CD4-positive, alpha-beta memory T cell (primary cell): ENCODE data around the gene COL18A1. TPM values are rescaled to one million over a fixed set of nuclear protein-coding genes. Genes with fewer than 3 reads are reported as not detected.
A peak's percentile ranks its signal among the peaks of the same experiment; 100 is the strongest.

Experiments used
- CTCF ChIA-PET: fragments of 350-600 bp; sonication (Branson Sonifier 250); formaldehyde crosslinking; loops from one replicate; lab custom pipeline; 2021; ENCODE audit warnings: inconsistent platforms; ENCODE audit not compliant: partially characterized antibody; lab: Charles Lee
- POLR2A ChIA-PET: fragments of 350-600 bp; sonication (Branson Sonifier 250); formaldehyde crosslinking; loops from one replicate; lab custom pipeline; 2021; ENCODE audit not compliant: partially characterized antibody; lab: Charles Lee
- DNase-seq, 5 donors: peaks; one replicate each; pipeline versions ENCODE4 v3.0.0 to v3.0.0-alpha.2; 2020 to 2022; ENCODE audit warnings: mixed read lengths in 1 of 5
- H3K27ac ChIP-seq: one replicate; pipeline ENCODE4 v1.7.0; 2013; ENCODE audit warnings: low read depth, low read length
- H3K27me3 ChIP-seq: 2 replicates; pipeline ENCODE4 v1.7.0; 2013; ENCODE audit warnings: mild to moderate bottlenecking, low read length, moderate library complexity; ENCODE audit not compliant: insufficient read depth
- H3K36me3 ChIP-seq: 2 replicates; pipeline ENCODE4 v1.7.0; 2013; ENCODE audit warnings: mild to moderate bottlenecking, low read length, moderate library complexity; ENCODE audit not compliant: insufficient read depth
- H3K4me1 ChIP-seq: 2 replicates; pipeline ENCODE4 v1.7.0; 2013; ENCODE audit warnings: mild to moderate bottlenecking, low read length, moderate library complexity; ENCODE audit not compliant: insufficient read depth
- H3K4me3 ChIP-seq, 2 donors: one replicate each; pipeline ENCODE4 v1.7.0; 2013; ENCODE audit warnings: low read length in 2 of 2, mild to moderate bottlenecking in 1 of 2
- H3K9me3 ChIP-seq, 2 donors: one replicate each; pipeline ENCODE4 v1.7.0; 2013; ENCODE audit warnings: low read length in 2 of 2, control low read depth in 1 of 2; ENCODE audit not compliant: control insufficient read depth in 1 of 2
- H3K27ac Mint-ChIP-seq, 7 donors: one replicate each; pipeline ENCODE4 v1.8.0; 2020 to 2021; ENCODE audit warnings: mixed read lengths in 7 of 7, mild to moderate bottlenecking in 6 of 7, inconsistent platforms in 3 of 7, moderate library complexity in 3 of 7
- H3K27me3 Mint-ChIP-seq, 2 donors: one replicate each; pipeline ENCODE4 v1.8.0; 2020 to 2021; ENCODE audit warnings: mixed read lengths in 2 of 2
- H3K36me3 Mint-ChIP-seq, 2 donors: one replicate each; pipeline ENCODE4 v1.8.0; 2020 to 2021; ENCODE audit warnings: mixed read lengths in 2 of 2, inconsistent platforms in 1 of 2, mild to moderate bottlenecking in 1 of 2
- H3K4me1 Mint-ChIP-seq, 4 donors: one replicate each; pipeline ENCODE4 v1.8.0; 2020 to 2021; ENCODE audit warnings: mixed read lengths in 4 of 4, mild to moderate bottlenecking in 1 of 4
- H3K4me3 Mint-ChIP-seq, 8 donors: one replicate each; pipeline ENCODE4 v1.8.0; 2020 to 2021; ENCODE audit warnings: mixed read lengths in 8 of 8, mild to moderate bottlenecking in 7 of 8, moderate library complexity in 6 of 8, inconsistent platforms in 3 of 8
- H3K9me3 Mint-ChIP-seq, 8 donors: one replicate each; pipeline ENCODE4 v1.8.0; 2020 to 2021; ENCODE audit warnings: mixed read lengths in 8 of 8, mild to moderate bottlenecking in 5 of 8, inconsistent platforms in 3 of 8, moderate library complexity in 1 of 8
- intact Hi-C: fragments of 100-400 bp; cut with micrococcal nuclease; formaldehyde crosslinking; loops from one replicate; pipeline ENCODE4 v1.15.1; 2023
- polyA plus RNA-seq, 2 donors: library from polyadenylated mRNA; unstranded; fragments of 300-500 nt; fragmentation: Illumina TruSeq; gene quantifications; one replicate each; pipeline ENCODE4 v1.2.3, GENCODE V29; 2021
- total RNA-seq, 2 experiments: library from RNA; stranded (reverse); gene quantifications; one replicate each; pipeline ENCODE4 v1.2.3, GENCODE V29; 2021

The COL18A1 gene
- total and polyA plus RNA-seq, 4 experiments from 2014 or later: 0.43 to 4.5 (median 3.8) TPM

- CTCF ChIA-PET: no interaction called here
Observed at GRCh38 chr21:45537746-45538291, 132.9 kb downstream of the COL18A1 start.

GRCh38 chr21:45538381-45539045, 133.5 kb downstream of the COL18A1 start:
- H3K27ac Mint-ChIP-seq: no peak overlapping the region
- Histone ChIP-seq H3K4me3 (no peak overlapping the region), H3K9me3 (no peaks in the 10 kb centered on the region), H3K27ac (no peak overlapping the region), H3K36me3 (no peaks in the 10 kb centered on the region), H3K27me3 (no peaks in the 10 kb centered on the region), H3K4me1 (peaks cover 20% of the 10 kb centered on the region)
- H3K4me1 Mint-ChIP-seq: peaks cover 3 to 27% (median 9%) of the 10 kb centered on the region in 4 donors
- no peaks in the 10 kb centered on the region for H3K27me3 Mint-ChIP-seq
- POLR2A ChIA-PET: no interaction called here
- H3K4me3 Mint-ChIP-seq: no peak overlapping the region
- no peaks in the 10 kb centered on the region for H3K9me3 Mint-ChIP-seq
- CTCF ChIA-PET: no interaction called here
- no peak for DNase-seq
- intact Hi-C loops: no loop called here
- H3K36me3 Mint-ChIP-seq: peaks cover 3 to 4% of the 10 kb centered on the region in 2 donors

More at GRCh38 chr21:45537746-45538291, 132.9 kb downstream of the COL18A1 start:
- POLR2A ChIA-PET: no interaction called here
- intact Hi-C loops: no loop called here
- H3K9me3 Mint-ChIP-seq: no peaks in the 10 kb centered on the region
- Histone ChIP-seq H3K4me1 (peaks cover 23% of the 10 kb centered on the region), H3K4me3 (no peak overlapping the region), H3K36me3 (no peaks in the 10 kb centered on the region), H3K9me3 (no peaks in the 10 kb centered on the region), H3K27ac (no peak overlapping the region), H3K27me3 (no peaks in the 10 kb centered on the region)
- H3K27ac Mint-ChIP-seq: no peak overlapping the region
- peak in 1 of 5 donors; percentile 21 for DNase-seq
- peaks cover 3 to 31% (median 13%) of the 10 kb centered on the region in 4 donors for H3K4me1 Mint-ChIP-seq
- no peak overlapping the region for H3K4me3 Mint-ChIP-seq
- H3K36me3 Mint-ChIP-seq: peaks cover 3 to 4% of the 10 kb centered on the region in 2 donors
- H3K27me3 Mint-ChIP-seq: no peaks in the 10 kb centered on the region

- H3K4me3 Mint-ChIP-seq: peak overlapping the region in 2 of 8 donors; percentile 2 to 59
- ChIA-PET POLR2A (no interaction called here), CTCF (no interaction called here)
- no peaks in the 10 kb centered on the region for H3K36me3 ChIP-seq
- peaks cover 3 to 27% (median 9%) of the 10 kb centered on the region in 4 donors for H3K4me1 Mint-ChIP-seq
- no peaks in the 10 kb centered on the region for H3K9me3 Mint-ChIP-seq
- H3K4me1 ChIP-seq: peaks cover 17% of the 10 kb centered on the region
- no peaks in the 10 kb centered on the region for H3K27me3 Mint-ChIP-seq
- H3K27ac Mint-ChIP-seq: peak overlapping the region in 1 of 7 donors; percentile 55
- H3K36me3 Mint-ChIP-seq: peaks cover 3 to 4% of the 10 kb centered on the region in 2 donors
- H3K9me3 ChIP-seq: no peaks in the 10 kb centered on the region
- DNase-seq: no peak
- intact Hi-C loops: no loop called here
- no peaks in the 10 kb centered on the region for H3K27me3 ChIP-seq
- no peak overlapping the region for H3K4me3 ChIP-seq
- H3K27ac ChIP-seq: no peak overlapping the region
Observed at GRCh38 chr21:45539046-45539795, 134.3 kb downstream of the COL18A1 start.

- Mint-ChIP-seq H3K4me1 (peaks cover 3 to 30% (median 9%) of the 10 kb centered on the region in 4 donors), H3K4me3 (peak overlapping the region; percentile 63 to 84 (median 79)), H3K27me3 (no peaks in the 10 kb centered on the region), H3K36me3 (peaks cover 3 to 4% of the 10 kb centered on the region in 2 donors), H3K27ac (peak overlapping the region in 6 of 7 donors; percentile 19 to 96 (median 54)), H3K9me3 (no peaks in the 10 kb centered on the region)
- H3K9me3 ChIP-seq: no peaks in the 10 kb centered on the region
- H3K4me1 ChIP-seq: peaks cover 17% of the 10 kb centered on the region
- H3K36me3 ChIP-seq: no peaks in the 10 kb centered on the region
- no peak overlapping the region for H3K4me3 ChIP-seq
- CTCF ChIA-PET: interaction anchor here (0.5 kb wide), 1 partner anchor 19 kb away, joined by 3 read pairs; no protein-coding TSS in a partner anchor
- no peak overlapping the region for H3K27ac ChIP-seq
- H3K27me3 ChIP-seq: no peaks in the 10 kb centered on the region
- peak in 1 of 5 donors; percentile 33 for DNase-seq
- POLR2A ChIA-PET: interaction anchor here (1.3 kb wide), 1 partner anchor 11 kb away, joined by 5 read pairs; no protein-coding TSS in a partner anchor
- intact Hi-C loops: no loop called here
Observed at GRCh38 chr21:45539796-45540600, 135.0 kb downstream of the COL18A1 start.

GRCh38 chr21:45540601-45540970, 135.6 kb downstream of the COL18A1 start:
- H3K27me3 ChIP-seq: no peaks in the 10 kb centered on the region
- no peaks in the 10 kb centered on the region for H3K9me3 Mint-ChIP-seq
- H3K9me3 ChIP-seq: no peaks in the 10 kb centered on the region
- intact Hi-C loops: no loop called here
- no peak overlapping the region for H3K4me3 ChIP-seq
- POLR2A ChIA-PET: interaction anchor here (1.3 kb wide), 2 partner anchors 10 to 62 kb away, joined by 4 to 5 read pairs; no protein-coding TSS in a partner anchor
- H3K4me1 ChIP-seq: peaks cover 17% of the 10 kb centered on the region
- no peak overlapping the region for H3K27ac ChIP-seq
- CTCF ChIA-PET: interaction anchor here (0.5 kb wide), 1 partner anchor 18 kb away, joined by 3 read pairs; no protein-coding TSS in a partner anchor
- peaks cover 4 to 30% (median 9%) of the 10 kb centered on the region in 4 donors for H3K4me1 Mint-ChIP-seq
- DNase-seq: peak in 1 of 5 donors; percentile 37
- no peaks in the 10 kb centered on the region for H3K36me3 ChIP-seq
- peaks cover 3 to 4% of the 10 kb centered on the region in 2 donors for H3K36me3 Mint-ChIP-seq
- H3K27ac Mint-ChIP-seq: peak overlapping the region; percentile 67 to 96 (median 90)
- H3K4me3 Mint-ChIP-seq: peak overlapping the region; percentile 66 to 84 (median 79)
- no peaks in the 10 kb centered on the region for H3K27me3 Mint-ChIP-seq

- no peaks in the 10 kb centered on the region for H3K9me3 ChIP-seq
- H3K36me3 ChIP-seq: no peaks in the 10 kb centered on the region
- no peaks in the 10 kb centered on the region for H3K27me3 Mint-ChIP-seq
- ChIA-PET POLR2A (interaction anchor here (1.2 to 1.3 kb wide), 3 partner anchors 10 to 63 kb away, joined by 3 to 5 read pairs (median 4); no protein-coding TSS in a partner anchor), CTCF (no interaction called here)
- no peaks in the 10 kb centered on the region for H3K9me3 Mint-ChIP-seq
- H3K36me3 Mint-ChIP-seq: peaks cover 0 to 2% of the 10 kb centered on the region in 2 donors
- H3K4me1 Mint-ChIP-seq: peaks cover 4 to 26% (median 7%) of the 10 kb centered on the region in 4 donors
- peak overlapping the region; percentile 67 to 96 (median 90) for H3K27ac Mint-ChIP-seq
- H3K27ac ChIP-seq: peak overlapping the region; percentile 53
- H3K27me3 ChIP-seq: no peaks in the 10 kb centered on the region
- DNase-seq: peak; percentile 68 to 83 (median 74)
- peaks cover 17% of the 10 kb centered on the region for H3K4me1 ChIP-seq
- intact Hi-C loops: no loop called here
- peak overlapping the region; percentile 66 to 84 (median 79) for H3K4me3 Mint-ChIP-seq
- H3K4me3 ChIP-seq: peak overlapping the region in 1 of 2 donors; percentile 43
Observed at GRCh38 chr21:45541221-45542039, 136.5 kb downstream of the COL18A1 start.
